HepG2 (cell line): ENCODE data around the gene GPT2. TPM values are rescaled to one million over a fixed set of nuclear protein-coding genes. Genes with fewer than 3 reads are reported as not detected.

ENCODE experiments used
- HOXA3 ChIP-seq: sonication (generic); formaldehyde crosslinking; IDR thresholded peaks from 2 replicates; pipeline ENCODE4 v1.5.0; 2020; ENCODE audit warnings: missing genetic modification reagents
- IRF2 ChIP-seq: IDR thresholded peaks from 2 replicates; pipeline ENCODE4 v1.6.1; 2018; ENCODE audit warnings: missing genetic modification reagents, missing compliant biosample characterization
- NBN ChIP-seq: fragments of 450-650 bp; conservative IDR thresholded peaks from 2 replicates; pipeline ENCODE4 v1.6.1; 2017
- NFIB ChIP-seq: sonication (generic); formaldehyde crosslinking; IDR thresholded peaks from 2 replicates; pipeline ENCODE4 v1.9.0; 2021; ENCODE audit warnings: missing genetic modification reagents, mild to moderate bottlenecking, borderline replicate concordance
- PAWR ChIP-seq: sonication (generic); formaldehyde crosslinking; IDR thresholded peaks from 2 replicates; pipeline ENCODE4 v1.4.0; 2020; ENCODE audit warnings: missing genetic modification reagents, mild to moderate bottlenecking, borderline replicate concordance
- POGZ ChIP-seq: sonication (generic); formaldehyde crosslinking; IDR thresholded peaks from 2 replicates; pipeline ENCODE4 v1.4.0; 2020; ENCODE audit warnings: mild to moderate bottlenecking, missing genetic modification reagents
- RXRA ChIP-seq: sonication (generic); formaldehyde crosslinking; IDR thresholded peaks from 2 replicates; pipeline ENCODE4 v1.5.1; 2020; ENCODE audit warnings: missing genetic modification reagents
- SNAPC2 ChIP-seq: sonication (generic); formaldehyde crosslinking; IDR thresholded peaks from 2 replicates; pipeline ENCODE4 v1.8.1; 2022; ENCODE audit warnings: mild to moderate bottlenecking, missing genetic modification reagents
- ZFX ChIP-seq: sonication (generic); formaldehyde crosslinking; IDR thresholded peaks from 2 replicates; pipeline ENCODE4 v1.4.0; 2020; ENCODE audit warnings: mild to moderate bottlenecking, low read depth, missing genetic modification reagents, moderate library complexity
- ZKSCAN1 ChIP-seq: fragments of 150-350 bp; IDR thresholded peaks from 2 replicates; pipeline ENCODE4 v1.6.1; 2014; ENCODE audit warnings: low read length
- ZNF101 ChIP-seq: sonication (generic); formaldehyde crosslinking; IDR thresholded peaks from 2 replicates; pipeline ENCODE4 v1.4.0; 2020; ENCODE audit warnings: mild to moderate bottlenecking, low read depth, missing genetic modification reagents, borderline replicate concordance
- ZNF3 ChIP-seq: IDR thresholded peaks from 2 replicates; pipeline ENCODE4 v1.7.0; 2017; ENCODE audit warnings: inconsistent platforms
- ZNF30 ChIP-seq: sonication (generic); formaldehyde crosslinking; IDR thresholded peaks from 2 replicates; pipeline ENCODE4 v1.5.0; 2020; ENCODE audit warnings: mild to moderate bottlenecking, missing genetic modification reagents
- ZNF598 ChIP-seq: sonication (generic); formaldehyde crosslinking; IDR thresholded peaks from 2 replicates; pipeline ENCODE4 v1.5.1; 2020; ENCODE audit warnings: mild to moderate bottlenecking, missing genetic modification reagents, borderline replicate concordance
- ZNF672 ChIP-seq: sonication (generic); formaldehyde crosslinking; IDR thresholded peaks from 2 replicates; pipeline ENCODE4 v1.8.1; 2022; ENCODE audit warnings: missing genetic modification reagents
- ZNF678 ChIP-seq: sonication (generic); formaldehyde crosslinking; IDR thresholded peaks from 2 replicates; pipeline ENCODE4 v1.4.0; 2020; ENCODE audit warnings: mild to moderate bottlenecking, missing genetic modification reagents
- ZNF720 ChIP-seq: sonication (generic); formaldehyde crosslinking; IDR thresholded peaks from 2 replicates; pipeline ENCODE4 v1.4.0; 2020; ENCODE audit warnings: missing genetic modification reagents
- ZNF772 ChIP-seq: sonication (generic); formaldehyde crosslinking; IDR thresholded peaks from 2 replicates; pipeline ENCODE4 v1.5.0; 2020; ENCODE audit warnings: mild to moderate bottlenecking, missing genetic modification reagents
- polyA plus RNA-seq, 8 experiments: library from polyadenylated mRNA; depleted of rRNA in 3 of 8; stranded (reverse) in 7 of 8; unstranded in 1 of 8; fragments of >200 nt; fragmentation: Illumina TruSeq in 4 of 8; extraction: Trizol in 4 of 8; gene quantifications; 2 replicates each; pipeline versions ENCODE4 v1.2.1 to v1.2.3, GENCODE V29; 2011 to 2016; ENCODE audit warnings: low read depth in 4 of 8, missing spikeins in 1 of 8, mixed read lengths in 1 of 8; ENCODE audit not compliant: insufficient read depth in 1 of 8
- total RNA-seq, 5 experiments: library from RNA; depleted of rRNA; stranded (reverse); fragments of >200 nt; fragmentation: Illumina TruSeq; extraction: Trizol; gene quantifications; 2 replicates each; pipeline ENCODE4 v1.2.3, GENCODE V29; 2016; ENCODE audit warnings: low read depth in 1 of 5
- TF ChIP-seq, protein P1 (sequence below): sonication (generic); formaldehyde crosslinking; IDR thresholded peaks from 2 replicates; pipeline ENCODE4 v1.5.1; 2020; ENCODE audit warnings: mild to moderate bottlenecking, missing genetic modification reagents
- TF ChIP-seq, protein P2 (sequence below): sonication (generic); formaldehyde crosslinking; IDR thresholded peaks from 2 replicates; pipeline ENCODE4 v1.4.0; 2020; ENCODE audit warnings: mild to moderate bottlenecking, missing genetic modification reagents
- TF ChIP-seq, protein P3 (sequence below): sonication (generic); formaldehyde crosslinking; IDR thresholded peaks from 2 replicates; pipeline ENCODE4 v1.4.0; 2020; ENCODE audit warnings: missing genetic modification reagents, mild to moderate bottlenecking, borderline replicate concordance
- TF ChIP-seq, protein P4 (sequence below): IDR thresholded peaks from 2 replicates; pipeline ENCODE4 v1.6.1; 2018; ENCODE audit warnings: missing genetic modification reagents, mild to moderate bottlenecking, missing compliant biosample characterization

The GPT2 gene
- total and polyA plus RNA-seq, 2 of the 13 experiments (the other 11 are each of a cell fraction or from before 2014, with no cell fraction given): 138 to 267 TPM

DNA sequence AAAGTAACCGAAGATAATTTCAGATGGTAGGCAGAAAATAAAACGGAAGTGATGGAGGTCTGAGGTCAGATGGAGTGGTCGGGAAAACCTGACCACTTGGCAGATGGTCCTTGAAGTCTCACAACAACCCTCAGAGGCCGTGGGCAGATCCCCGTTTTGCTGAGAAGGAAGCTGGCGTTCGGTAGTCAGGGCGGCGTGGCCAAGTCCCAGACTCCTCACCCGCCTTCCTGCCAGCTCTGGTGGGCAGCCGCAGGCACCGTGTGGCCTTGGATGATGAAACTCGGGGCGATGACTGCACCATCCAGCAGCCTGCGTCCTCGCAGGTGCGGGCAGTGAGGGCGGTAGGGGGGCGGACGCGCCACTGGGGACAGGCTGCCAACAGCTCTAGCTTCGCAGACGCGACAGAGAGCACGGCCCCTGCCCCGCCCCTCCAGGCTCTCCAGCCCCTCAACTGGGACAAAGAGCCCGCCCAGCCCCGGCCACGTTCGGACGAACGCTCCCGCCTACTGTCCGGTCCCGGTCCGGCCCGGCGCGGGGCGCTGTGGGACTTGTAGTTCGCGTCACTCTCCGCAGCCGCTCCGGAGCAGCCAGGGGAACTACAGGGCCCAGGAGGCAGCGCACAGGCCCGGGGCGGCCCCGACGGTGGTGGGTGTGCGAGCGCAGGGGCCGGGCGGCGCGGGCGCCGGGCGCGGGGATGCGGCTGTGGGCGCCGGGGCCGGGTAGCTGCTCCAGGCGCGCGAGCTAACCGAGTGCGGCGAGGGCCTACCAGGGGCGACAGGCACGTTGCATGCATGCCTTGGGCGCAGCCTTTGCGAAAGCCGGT, at the start of gene GPT2 (continued):
- TF ChIP-seq, protein P1, sequence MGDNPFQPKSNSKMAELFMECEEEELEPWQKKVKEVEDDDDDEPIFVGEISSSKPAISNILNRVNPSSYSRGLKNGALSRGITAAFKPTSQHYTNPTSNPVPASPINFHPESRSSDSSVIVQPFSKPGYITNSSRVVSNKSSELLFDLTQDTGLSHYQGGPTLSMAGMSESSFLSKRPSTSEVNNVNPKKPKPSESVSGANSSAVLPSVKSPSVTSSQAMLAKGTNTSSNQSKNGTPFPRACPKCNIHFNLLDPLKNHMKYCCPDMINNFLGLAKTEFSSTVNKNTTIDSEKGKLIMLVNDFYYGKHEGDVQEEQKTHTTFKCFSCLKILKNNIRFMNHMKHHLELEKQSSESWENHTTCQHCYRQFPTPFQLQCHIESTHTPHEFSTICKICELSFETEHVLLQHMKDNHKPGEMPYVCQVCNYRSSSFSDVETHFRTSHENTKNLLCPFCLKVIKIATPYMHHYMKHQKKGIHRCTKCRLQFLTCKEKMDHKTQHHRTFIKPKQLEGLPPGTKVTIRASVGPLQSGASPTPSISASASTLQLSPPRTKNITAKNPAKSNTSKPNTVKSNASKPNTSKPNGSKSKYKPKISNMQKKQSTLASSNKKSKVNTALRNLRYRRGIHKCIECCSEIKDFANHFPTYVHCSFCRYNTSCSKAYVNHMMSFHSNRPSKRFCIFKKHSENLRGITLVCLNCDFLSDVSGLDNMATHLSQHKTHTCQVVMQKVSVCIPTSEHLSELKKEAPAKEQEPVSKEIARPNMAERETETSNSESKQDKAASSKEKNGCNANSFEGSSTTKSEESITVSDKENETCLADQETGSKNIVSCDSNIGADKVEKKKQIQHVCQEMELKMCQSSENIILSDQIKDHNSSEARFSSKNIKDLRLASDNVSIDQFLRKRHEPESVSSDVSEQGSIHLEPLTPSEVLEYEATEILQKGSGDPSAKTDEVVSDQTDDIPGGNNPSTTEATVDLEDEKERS: peak; percentile 92; the same call in 1 of the 2 replicates
- TF ChIP-seq NFIB (CRISPR knock-in tag) (no peak), ZNF30 (no peak), ZNF3 (CRISPR knock-in tag) (peak; percentile 75), ZNF598 (CRISPR knock-in tag) (peak; percentile 58; the same call in 1 of the 2 replicates), ZNF101 (CRISPR knock-in tag) (no peak), ZKSCAN1 (no peak; the same call in 1 of the 2 replicates), IRF2 (peak; percentile 71; the same call in 1 of the 2 replicates), ZFX (peak; percentile 87), PAWR (CRISPR knock-in tag) (peak; percentile 38; the same call in 1 of the 2 replicates), POGZ (CRISPR knock-in tag) (no peak; the same call in 1 of the 2 replicates), ZNF678 (CRISPR knock-in tag) (peak; percentile 58), SNAPC2 (CRISPR knock-in tag) (peak; percentile 20; the same call in 1 of the 2 replicates), HOXA3 (CRISPR knock-in tag) (peak; percentile 89), ZNF772 (CRISPR knock-in tag) (peak; percentile 97), ZNF672 (CRISPR knock-in tag) (0 out of 2 replicates have a peak, but pooled peaks have one; percentile 71), ZNF720 (CRISPR knock-in tag) (no peak; the same call in 1 of the 2 replicates), RXRA (CRISPR knock-in tag) (peak; percentile 87), NBN (no peak)
- TF ChIP-seq, protein P2, sequence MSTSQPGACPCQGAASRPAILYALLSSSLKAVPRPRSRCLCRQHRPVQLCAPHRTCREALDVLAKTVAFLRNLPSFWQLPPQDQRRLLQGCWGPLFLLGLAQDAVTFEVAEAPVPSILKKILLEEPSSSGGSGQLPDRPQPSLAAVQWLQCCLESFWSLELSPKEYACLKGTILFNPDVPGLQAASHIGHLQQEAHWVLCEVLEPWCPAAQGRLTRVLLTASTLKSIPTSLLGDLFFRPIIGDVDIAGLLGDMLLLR (CRISPR knock-in tag): no peak; the same call in 1 of the 2 replicates
- TF ChIP-seq, protein P3, sequence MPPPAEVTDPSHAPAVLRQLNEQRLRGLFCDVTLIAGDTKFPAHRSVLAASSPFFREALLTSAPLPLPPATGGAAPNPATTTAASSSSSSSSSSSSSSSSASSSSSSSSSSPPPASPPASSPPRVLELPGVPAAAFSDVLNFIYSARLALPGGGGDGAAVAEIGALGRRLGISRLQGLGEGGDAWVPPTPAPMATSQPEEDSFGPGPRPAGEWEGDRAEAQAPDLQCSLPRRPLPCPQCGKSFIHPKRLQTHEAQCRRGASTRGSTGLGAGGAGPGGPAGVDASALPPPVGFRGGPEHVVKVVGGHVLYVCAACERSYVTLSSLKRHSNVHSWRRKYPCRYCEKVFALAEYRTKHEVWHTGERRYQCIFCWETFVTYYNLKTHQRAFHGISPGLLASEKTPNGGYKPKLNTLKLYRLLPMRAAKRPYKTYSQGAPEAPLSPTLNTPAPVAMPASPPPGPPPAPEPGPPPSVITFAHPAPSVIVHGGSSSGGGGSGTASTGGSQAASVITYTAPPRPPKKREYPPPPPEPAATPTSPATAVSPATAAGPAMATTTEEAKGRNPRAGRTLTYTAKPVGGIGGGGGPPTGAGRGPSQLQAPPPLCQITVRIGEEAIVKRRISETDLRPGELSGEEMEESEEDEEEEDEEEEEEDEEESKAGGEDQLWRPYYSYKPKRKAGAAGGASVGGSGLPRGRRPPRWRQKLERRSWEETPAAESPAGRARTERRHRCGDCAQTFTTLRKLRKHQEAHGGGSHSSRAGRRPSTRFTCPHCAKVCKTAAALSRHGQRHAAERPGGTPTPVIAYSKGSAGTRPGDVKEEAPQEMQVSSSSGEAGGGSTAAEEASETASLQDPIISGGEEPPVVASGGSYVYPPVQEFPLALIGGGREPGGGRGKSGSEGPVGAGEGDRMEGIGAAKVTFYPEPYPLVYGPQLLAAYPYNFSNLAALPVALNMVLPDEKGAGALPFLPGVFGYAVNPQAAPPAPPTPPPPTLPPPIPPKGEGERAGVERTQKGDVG (CRISPR knock-in tag): no peak
- TF ChIP-seq, protein P4, sequence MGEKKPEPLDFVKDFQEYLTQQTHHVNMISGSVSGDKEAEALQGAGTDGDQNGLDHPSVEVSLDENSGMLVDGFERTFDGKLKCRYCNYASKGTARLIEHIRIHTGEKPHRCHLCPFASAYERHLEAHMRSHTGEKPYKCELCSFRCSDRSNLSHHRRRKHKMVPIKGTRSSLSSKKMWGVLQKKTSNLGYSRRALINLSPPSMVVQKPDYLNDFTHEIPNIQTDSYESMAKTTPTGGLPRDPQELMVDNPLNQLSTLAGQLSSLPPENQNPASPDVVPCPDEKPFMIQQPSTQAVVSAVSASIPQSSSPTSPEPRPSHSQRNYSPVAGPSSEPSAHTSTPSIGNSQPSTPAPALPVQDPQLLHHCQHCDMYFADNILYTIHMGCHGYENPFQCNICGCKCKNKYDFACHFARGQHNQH (CRISPR knock-in tag): peak; percentile 98
